Breast epithelium (tissue), 3 donors: ENCODE results near the gene MKI67.

ENCODE experiments used
- CTCF ChIP-seq, 3 donors: fragments of 450-650 bp; IDR thresholded peaks; one replicate each; pipeline ENCODE4 v1.5.1; 2016 to 2017; ENCODE audit warnings: antibody characterized with exemption in 3 of 3, mild to moderate bottlenecking in 3 of 3, moderate library complexity in 3 of 3
- POLR2A ChIP-seq: fragments of 450-650 bp; IDR thresholded peaks from one replicate; pipeline ENCODE4 v1.6.1; 2016; ENCODE audit warnings: antibody characterized with exemption, mild to moderate bottlenecking, moderate library complexity
- POLR2AphosphoS5 ChIP-seq, 3 donors: sonication (generic); formaldehyde crosslinking; IDR thresholded peaks; one replicate each; pipeline ENCODE4 v1.6.1; 2017; ENCODE audit warnings: antibody characterized with exemption in 3 of 3

GRCh38 chr10:128149267-128150014, 23.2 kb upstream of the MKI67 start:
- TF ChIP-seq CTCF (IDR thresholded peaks at IDR 0.05) = no peak
- no peak for TF ChIP-seq POLR2A
- TF ChIP-seq POLR2AphosphoS5 (IDR thresholded peaks at IDR 0.05) = no peak
